Measurements from ENCODE around the gene CDR2.
"Not testable (repeated sequence)": the region's sequence is repeated elsewhere in the genome, so short reads cannot be mapped to it uniquely, and the experiment has no call there.

The CDR2 gene

GRCh38 chr16:22312897-22313781 lies 61.3 kb downstream of the CDR2 start:
- H3K9ac ChIP-seq (ENCODE audit: low read length) = no peak overlapping the region
- H3K4me3 ChIP-seq (ENCODE audit: low read length) = no peak overlapping the region
- H3K4me1 ChIP-seq (ENCODE audit: control insufficient read depth, insufficient read depth, low read length) = no peaks in the 10 kb centered on the region
- H3K27me3 ChIP-seq (replicated peaks; ENCODE audit: control insufficient read depth, insufficient read depth, low read length) = no peaks in the 10 kb centered on the region
- peaks cover 86% of the 10 kb centered on the region for H3K36me3 ChIP-seq (ENCODE audit: control insufficient read depth, insufficient read depth, low read length, severe bottlenecking)
- no peaks in the 10 kb centered on the region for H3K9me3 ChIP-seq (ENCODE audit: control insufficient read depth, low read length)
- no peak for DNase-seq (ENCODE audit: low read depth)

GRCh38 chr16:22311520-22311919 lies 62.9 kb downstream of the CDR2 start:
- no peak for DNase-seq (ENCODE audit: low read depth)
- Histone ChIP-seq H3K9me3 (ENCODE audit: control insufficient read depth, low read length) (no peaks in the 10 kb centered on the region), H3K36me3 (ENCODE audit: control insufficient read depth, insufficient read depth, low read length, severe bottlenecking) (peaks cover 89% of the 10 kb centered on the region), H3K27me3 (replicated peaks; ENCODE audit: control insufficient read depth, insufficient read depth, low read length) (no peaks in the 10 kb centered on the region), H3K4me3 (ENCODE audit: low read length) (no peak overlapping the region), H3K9ac (ENCODE audit: low read length) (no peak overlapping the region), H3K4me1 (ENCODE audit: control insufficient read depth, insufficient read depth, low read length) (no peaks in the 10 kb centered on the region)

GRCh38 chr16:22308824-22309520 lies 65.4 kb downstream of the CDR2 start:
- Histone ChIP-seq H3K9me3 (ENCODE audit: control insufficient read depth, low read length) (no peaks in the 10 kb centered on the region), H3K36me3 (ENCODE audit: control insufficient read depth, insufficient read depth, low read length, severe bottlenecking) (peaks cover 91% of the 10 kb centered on the region), H3K9ac (ENCODE audit: low read length) (no peak overlapping the region), H3K27me3 (replicated peaks; ENCODE audit: control insufficient read depth, insufficient read depth, low read length) (no peaks in the 10 kb centered on the region), H3K4me3 (ENCODE audit: low read length) (no peak overlapping the region), H3K4me1 (ENCODE audit: control insufficient read depth, insufficient read depth, low read length) (no peaks in the 10 kb centered on the region)
- no peak for DNase-seq (ENCODE audit: low read depth)

GRCh38 chr16:22307838-22308237 lies 66.6 kb downstream of the CDR2 start:
- DNase-seq (ENCODE audit: low read depth) = no peak
- Histone ChIP-seq H3K27me3 (replicated peaks; ENCODE audit: control insufficient read depth, insufficient read depth, low read length) (no peaks in the 10 kb centered on the region), H3K36me3 (ENCODE audit: control insufficient read depth, insufficient read depth, low read length, severe bottlenecking) (peaks cover 87% of the 10 kb centered on the region), H3K9ac (ENCODE audit: low read length) (no peak overlapping the region), H3K4me1 (ENCODE audit: control insufficient read depth, insufficient read depth, low read length) (no peaks in the 10 kb centered on the region), H3K4me3 (ENCODE audit: low read length) (no peak overlapping the region), H3K9me3 (ENCODE audit: control insufficient read depth, low read length) (no peaks in the 10 kb centered on the region)

GRCh38 chr16:22306788-22307187 lies 67.6 kb downstream of the CDR2 start:
- no peak for DNase-seq (ENCODE audit: low read depth)
- Histone ChIP-seq H3K36me3 (ENCODE audit: control insufficient read depth, insufficient read depth, low read length, severe bottlenecking) (peaks cover 82% of the 10 kb centered on the region), H3K4me3 (ENCODE audit: low read length) (no peak overlapping the region)

GRCh38 chr16:22304411-22304810 lies 70.0 kb downstream of the CDR2 start:
- no peaks in the 10 kb centered on the region for H3K9me3 ChIP-seq (ENCODE audit: control insufficient read depth, low read length)
- no peak overlapping the region for H3K4me3 ChIP-seq (ENCODE audit: low read length)
- H3K27me3 ChIP-seq (replicated peaks; ENCODE audit: control insufficient read depth, insufficient read depth, low read length) = no peaks in the 10 kb centered on the region
- no peak for DNase-seq (ENCODE audit: low read depth)
- no peak overlapping the region for H3K9ac ChIP-seq (ENCODE audit: low read length)
- peaks cover 64% of the 10 kb centered on the region for H3K36me3 ChIP-seq (ENCODE audit: control insufficient read depth, insufficient read depth, low read length, severe bottlenecking)
- H3K4me1 ChIP-seq (ENCODE audit: control insufficient read depth, insufficient read depth, low read length) = peaks cover 9% of the 10 kb centered on the region

More at GRCh38 chr16:22306788-22307187, 67.6 kb downstream of the CDR2 start:
- Histone ChIP-seq H3K9me3 (ENCODE audit: control insufficient read depth, low read length) (no peaks in the 10 kb centered on the region), H3K4me1 (ENCODE audit: control insufficient read depth, insufficient read depth, low read length) (no peaks in the 10 kb centered on the region), H3K27me3 (replicated peaks; ENCODE audit: control insufficient read depth, insufficient read depth, low read length) (no peaks in the 10 kb centered on the region), H3K9ac (ENCODE audit: low read length) (no peak overlapping the region)

GRCh38 chr16:22302776-22303363 lies 71.5 kb downstream of the CDR2 start:
- Histone ChIP-seq H3K4me3 (ENCODE audit: low read length) (no peak overlapping the region), H3K9ac (ENCODE audit: low read length) (no peak overlapping the region), H3K9me3 (ENCODE audit: control insufficient read depth, low read length) (no peaks in the 10 kb centered on the region), H3K36me3 (ENCODE audit: control insufficient read depth, insufficient read depth, low read length, severe bottlenecking) (peaks cover 49% of the 10 kb centered on the region), H3K4me1 (ENCODE audit: control insufficient read depth, insufficient read depth, low read length) (peaks cover 9% of the 10 kb centered on the region), H3K27me3 (replicated peaks; ENCODE audit: control insufficient read depth, insufficient read depth, low read length) (no peaks in the 10 kb centered on the region)
- DNase-seq (ENCODE audit: low read depth) = no peak

GRCh38 chr16:22301423-22301822 lies 73.0 kb downstream of the CDR2 start:
- H3K36me3 ChIP-seq (ENCODE audit: control insufficient read depth, insufficient read depth, low read length, severe bottlenecking) = peaks cover 35% of the 10 kb centered on the region

GRCh38 chr16:22300427-22301071 lies 73.9 kb downstream of the CDR2 start:
- Histone ChIP-seq H3K9me3 (ENCODE audit: control insufficient read depth, low read length) (no peaks in the 10 kb centered on the region), H3K9ac (ENCODE audit: low read length) (peak overlapping the region; percentile 42), H3K4me3 (ENCODE audit: low read length) (no peak overlapping the region), H3K27me3 (replicated peaks; ENCODE audit: control insufficient read depth, insufficient read depth, low read length) (no peaks in the 10 kb centered on the region), H3K4me1 (ENCODE audit: control insufficient read depth, insufficient read depth, low read length) (peaks cover 16% of the 10 kb centered on the region), H3K36me3 (ENCODE audit: control insufficient read depth, insufficient read depth, low read length, severe bottlenecking) (peaks cover 27% of the 10 kb centered on the region)
- DNase-seq (ENCODE audit: low read depth) = peak; percentile 72

More at GRCh38 chr16:22301423-22301822, 73.0 kb downstream of the CDR2 start:
- H3K4me1 ChIP-seq (ENCODE audit: control insufficient read depth, insufficient read depth, low read length) = peaks cover 12% of the 10 kb centered on the region
- H3K9me3 ChIP-seq (ENCODE audit: control insufficient read depth, low read length); H3K4me3 ChIP-seq (ENCODE audit: low read length); H3K27me3 ChIP-seq (replicated peaks; ENCODE audit: control insufficient read depth, insufficient read depth, low read length); H3K9ac ChIP-seq (ENCODE audit: low read length); DNase-seq (ENCODE audit: low read depth): not testable (repeated sequence)

- Histone ChIP-seq H3K27me3 (replicated peaks; ENCODE audit: control insufficient read depth, insufficient read depth, low read length) (no peaks in the 10 kb centered on the region), H3K9ac (ENCODE audit: low read length) (no peak overlapping the region), H3K4me1 (ENCODE audit: control insufficient read depth, insufficient read depth, low read length) (peaks cover 16% of the 10 kb centered on the region), H3K4me3 (ENCODE audit: low read length) (no peak overlapping the region), H3K36me3 (ENCODE audit: control insufficient read depth, insufficient read depth, low read length, severe bottlenecking) (peaks cover 12% of the 10 kb centered on the region), H3K9me3 (ENCODE audit: control insufficient read depth, low read length) (no peaks in the 10 kb centered on the region)
- DNase-seq (ENCODE audit: low read depth) = no peak
These were observed 75.4 kb downstream of the CDR2 start for GRCh38 chr16:22299036-22299435.
